RCC 7860 (cell line): ENCODE data around the gene SLC4A1.
"Not testable (repeated sequence)": the region's sequence is repeated elsewhere in the genome, so short reads cannot be mapped to it uniquely, and the experiment has no call there.

Experiments
- DNase-seq: peaks from one replicate; pipeline ENCODE4 v3.0.0-alpha.2; 2015; ENCODE audit warnings: low spot score
- FAIRE-seq: peaks from 2 replicates; lab custom pipeline; 2012; peaks lifted over from hg19 to GRCh38; lab: Jason Lieb, UNC

The SLC4A1 gene

DNA sequence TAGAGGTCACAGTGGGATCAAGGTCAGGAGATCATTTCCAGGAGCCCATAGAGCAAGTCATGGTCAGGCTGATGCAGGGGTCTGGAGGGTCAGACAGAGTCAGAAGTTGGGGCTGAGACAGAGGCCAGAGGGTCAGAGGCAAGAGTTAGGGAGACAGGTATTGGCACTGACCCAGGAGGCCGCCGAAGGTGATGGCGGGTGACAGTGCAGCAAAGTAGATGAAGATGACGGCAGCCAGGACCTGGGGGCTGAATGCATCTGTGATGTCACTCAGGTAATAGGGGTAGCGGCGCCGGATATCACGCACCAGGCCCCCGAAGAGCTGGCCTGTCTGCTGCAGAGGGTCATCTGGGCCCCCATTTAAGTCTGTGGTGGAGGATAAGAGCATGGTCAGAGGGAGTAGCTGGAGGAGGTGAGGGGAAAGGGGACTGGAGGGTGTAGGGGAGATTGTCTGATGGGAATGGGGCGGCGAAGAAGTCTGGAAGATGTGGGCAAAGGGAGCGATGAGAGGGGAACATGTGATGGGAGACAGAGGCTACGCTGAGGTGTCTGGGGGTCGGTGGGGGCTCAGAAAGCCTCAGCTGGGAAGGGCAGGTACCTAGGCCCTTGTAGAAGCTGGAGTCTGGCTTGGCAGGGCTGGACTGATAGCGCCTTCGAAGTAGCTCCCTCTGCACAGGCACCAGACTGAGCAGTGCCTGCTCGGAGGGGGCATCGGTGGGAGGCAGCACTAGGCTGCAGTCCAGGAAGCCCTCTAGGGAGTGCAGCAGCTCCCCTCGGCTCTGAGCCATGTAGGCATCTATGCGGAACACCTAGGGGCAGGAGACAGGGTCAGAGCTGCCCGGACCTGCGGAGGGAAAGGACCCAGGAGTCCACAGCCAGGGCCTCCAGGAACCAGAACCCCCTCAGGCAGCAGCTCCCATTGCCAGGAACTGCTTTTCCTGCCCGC, 9.8 kb downstream of the SLC4A1 start:
- DNase-seq (no peak), FAIRE-seq (no peak)

DNA sequence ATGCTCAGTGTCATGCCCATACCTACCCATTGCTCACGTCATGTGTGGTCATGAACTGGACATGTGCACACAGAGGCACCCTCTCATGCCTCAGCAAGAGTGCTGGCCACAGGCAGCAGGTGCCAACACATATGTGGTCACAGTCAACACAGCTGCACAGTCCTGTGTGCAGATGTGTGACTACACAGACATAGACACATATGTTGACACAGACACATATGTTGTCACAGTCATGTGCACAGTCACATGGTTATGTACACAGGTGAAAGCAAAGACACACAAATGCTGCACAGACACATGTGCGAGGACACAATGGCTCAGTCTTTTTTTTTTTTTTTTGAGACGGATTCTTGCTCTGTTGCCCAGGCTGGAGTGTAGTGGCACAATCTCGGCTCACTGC, 11.3 kb downstream of the SLC4A1 start:
- FAIRE-seq (no peak), DNase-seq (no peak)

GRCh38 chr17:44255915-44256314, 12.0 kb downstream of the SLC4A1 start:
- FAIRE-seq: no peak

GRCh38 chr17:44254361-44255095, 13.4 kb downstream of the SLC4A1 start:
- no peak for FAIRE-seq
- DNase-seq: no peak

More at GRCh38 chr17:44255915-44256314, 12.0 kb downstream of the SLC4A1 start:
- no peak for DNase-seq

GRCh38 chr17:44253006-44253405, 14.9 kb downstream of the SLC4A1 start:
- FAIRE-seq: no peak
- DNase-seq: no peak

DNA sequence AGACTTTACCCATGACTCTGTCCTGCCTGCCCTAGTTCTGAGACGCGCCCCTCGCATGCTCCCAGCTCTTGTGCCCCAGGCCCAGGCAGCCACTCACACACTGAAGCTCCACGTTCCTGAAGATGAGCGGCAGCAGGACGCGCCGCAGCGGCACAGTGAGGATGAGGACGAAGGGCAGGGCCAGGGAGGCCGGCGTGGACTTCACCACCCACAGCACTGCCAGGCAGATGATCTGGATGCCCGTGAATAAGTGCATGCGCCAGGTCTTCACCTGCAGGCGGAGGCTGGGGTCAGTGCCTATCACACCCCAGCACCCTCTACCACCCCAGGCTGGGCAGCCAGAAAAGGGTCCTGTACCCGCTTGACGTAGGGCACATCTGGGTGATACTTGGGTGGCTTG, 16.9 kb downstream of the SLC4A1 start:
- no peak for FAIRE-seq
- no peak for DNase-seq

DNA sequence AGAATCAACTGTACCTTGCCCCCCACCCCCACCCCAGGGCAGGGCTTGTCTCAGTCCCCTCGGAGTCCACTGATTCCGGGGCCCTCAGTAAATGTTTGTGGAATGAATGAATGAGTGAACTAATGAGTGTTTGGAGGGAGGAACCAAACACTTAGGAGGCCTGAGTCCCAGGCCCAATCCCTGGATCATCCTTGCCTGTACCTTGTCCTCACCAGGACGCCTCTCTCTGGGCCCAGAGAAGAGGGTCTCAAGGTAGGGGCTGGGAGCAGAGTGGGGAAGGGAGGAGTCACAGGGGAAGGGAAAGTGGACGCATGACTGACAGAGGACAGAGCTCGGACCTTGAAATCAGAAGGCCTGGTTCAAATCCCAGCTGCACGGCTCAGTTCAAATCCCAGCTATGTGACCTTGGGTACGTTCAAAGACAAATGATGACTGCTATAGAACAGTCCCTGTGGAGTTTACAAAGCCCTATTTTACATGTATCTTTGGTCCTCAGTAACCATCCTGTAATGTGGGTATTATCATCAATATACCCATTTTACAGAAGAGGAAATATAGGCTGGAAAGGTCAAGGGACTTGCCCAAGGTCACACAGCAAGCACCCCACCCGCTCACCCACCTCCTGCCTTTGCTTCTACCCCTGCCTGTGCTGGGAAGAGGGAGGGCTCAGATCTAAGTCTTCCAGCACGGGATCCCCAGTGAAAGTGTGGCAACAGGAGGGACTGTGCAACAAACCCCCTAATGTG, 18.3 kb downstream of the SLC4A1 start:
- no peak for FAIRE-seq
- no peak for DNase-seq

DNA sequence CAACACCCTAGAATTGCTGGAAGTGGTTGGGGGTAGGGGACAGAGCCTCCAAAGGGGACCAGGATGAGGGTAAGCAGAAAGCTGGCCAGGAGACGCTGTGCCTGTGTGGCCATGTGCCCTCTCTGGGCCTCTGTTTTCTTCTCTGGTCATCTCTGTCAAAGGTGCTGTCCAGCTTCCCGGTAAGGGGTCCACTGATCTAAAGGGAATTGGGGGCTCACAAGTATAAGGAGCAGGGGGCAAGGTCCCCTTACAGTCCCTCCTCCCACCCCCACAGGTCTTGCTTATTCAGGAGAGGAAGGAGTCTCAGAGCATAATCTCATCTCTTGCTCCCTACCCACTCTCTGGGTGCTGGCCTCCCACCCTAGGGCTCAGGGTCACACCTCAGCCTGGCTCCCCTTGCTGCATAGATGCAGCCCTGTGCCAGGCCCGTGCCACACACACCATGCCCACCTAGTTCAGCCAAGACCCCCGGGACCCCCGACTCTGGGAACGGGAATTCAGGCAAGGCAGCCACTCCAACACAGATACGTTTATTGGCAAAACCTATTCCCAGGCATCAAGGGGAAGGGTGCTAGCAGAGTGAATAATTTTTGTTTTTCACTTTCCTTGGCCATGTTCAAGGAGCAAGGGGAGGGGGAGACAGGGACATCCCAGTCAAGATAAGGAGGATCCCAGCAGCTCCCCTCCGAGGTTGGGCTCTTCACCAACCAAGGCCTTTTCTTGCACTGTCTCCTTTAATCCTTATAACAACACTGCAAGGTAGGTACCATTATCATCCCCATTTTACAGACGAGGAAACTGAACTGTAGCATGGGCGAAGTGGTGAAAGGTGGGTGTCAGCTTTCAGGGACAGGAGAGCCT, 19.8 kb downstream of the SLC4A1 start:
- FAIRE-seq (no peak), DNase-seq (no peak)

- DNase-seq (no peak), FAIRE-seq (no peak)
These were observed 20.5 kb downstream of the SLC4A1 start for GRCh38 chr17:44247440-44247841.

DNA sequence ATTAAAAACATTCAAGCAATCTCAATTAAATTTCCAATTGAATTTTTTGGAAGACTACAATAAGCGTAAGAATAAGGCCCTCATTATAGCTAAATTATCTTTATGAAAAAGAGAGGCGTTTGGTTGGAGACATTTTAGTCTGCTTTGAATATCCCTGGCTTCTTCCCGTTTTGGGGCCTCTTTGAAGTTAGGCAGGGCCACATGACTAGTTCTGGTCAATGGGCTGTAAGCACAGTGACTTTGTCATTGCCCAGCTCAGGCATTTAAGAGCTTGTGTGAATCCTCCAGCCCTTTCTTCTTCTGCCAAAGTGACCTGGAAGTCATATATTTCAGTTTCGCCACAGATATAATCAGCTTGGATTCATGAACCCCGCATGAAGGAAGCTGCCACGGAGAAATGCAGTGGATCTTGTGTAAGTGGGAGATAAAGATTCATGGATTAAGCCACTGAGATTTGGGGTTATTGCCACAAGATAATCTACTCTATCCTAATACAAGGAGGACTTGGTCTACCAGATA, 26.8 kb downstream of the SLC4A1 start:
- FAIRE-seq: no peak
- no peak for DNase-seq

- not testable (repeated sequence) for FAIRE-seq, DNase-seq
These were observed 30.0 kb downstream of the SLC4A1 start for GRCh38 chr17:44237886-44238285.

- DNase-seq (no peak), FAIRE-seq (no peak)
These were observed 31.4 kb downstream of the SLC4A1 start for GRCh38 chr17:44236444-44236991.

- DNase-seq: peak; percentile 97
- FAIRE-seq: peak; percentile 95
These were observed 32.4 kb downstream of the SLC4A1 start for GRCh38 chr17:44235583-44235936.

- no peak for DNase-seq
- no peak for FAIRE-seq
These were observed 34.4 kb downstream of the SLC4A1 start for GRCh38 chr17:44233582-44233981.

DNA sequence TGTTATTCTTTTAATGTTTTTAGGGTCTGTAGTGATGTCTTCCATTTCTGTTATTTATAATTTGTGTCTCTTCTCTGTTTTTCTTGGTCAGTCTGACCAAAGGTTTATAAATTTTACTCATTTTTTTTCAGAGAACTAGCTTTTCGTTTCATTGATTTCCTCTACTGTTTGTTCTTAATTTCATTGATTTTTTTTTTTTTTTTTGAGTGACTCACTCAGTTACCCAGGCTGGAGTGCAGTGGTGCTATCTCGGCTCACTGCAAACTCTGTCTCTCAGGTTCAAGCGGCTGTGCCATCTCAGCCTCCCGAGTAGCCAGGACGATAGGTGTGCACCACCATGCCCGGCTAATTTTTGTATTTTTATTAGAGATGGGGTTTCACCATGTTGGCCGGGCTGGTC, 35.9 kb downstream of the SLC4A1 start:
- DNase-seq: no peak

GRCh38 chr17:44230140-44230539, 37.8 kb downstream of the SLC4A1 start:
- FAIRE-seq (no peak), DNase-seq (no peak)

More for the DNA sequence above, 35.9 kb downstream of the SLC4A1 start:
- no peak for FAIRE-seq

GRCh38 chr17:44229090-44229489, 38.8 kb downstream of the SLC4A1 start:
- no peak for FAIRE-seq
- DNase-seq: peak; percentile 6

DNA sequence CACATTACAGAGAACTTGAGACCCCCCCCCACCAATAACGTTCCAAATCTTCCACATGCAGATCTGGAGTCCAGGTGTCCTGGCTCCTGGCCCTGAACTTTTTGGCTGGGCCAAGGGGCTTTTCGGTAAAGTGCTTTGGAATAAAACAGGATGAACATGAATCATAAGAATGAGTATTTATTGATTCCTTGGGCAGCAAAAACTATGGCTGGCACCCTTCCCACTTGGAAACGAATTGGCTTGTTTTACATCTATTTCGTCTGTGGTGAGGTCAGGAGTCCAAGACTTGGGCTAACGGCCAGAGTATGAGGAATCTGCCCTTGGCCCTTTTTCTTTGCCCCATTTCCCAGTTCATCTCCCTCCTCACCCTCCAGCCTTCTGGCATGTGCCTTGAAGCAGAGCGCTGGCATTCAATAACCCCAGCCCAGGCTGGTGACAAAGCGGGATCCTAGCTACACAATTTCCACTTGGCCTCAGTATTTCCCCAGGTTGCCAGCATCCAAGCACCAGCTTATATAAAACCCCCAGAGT, 44.3 kb downstream of the SLC4A1 start:
- FAIRE-seq (peak; percentile 66), DNase-seq (peak; percentile 41)

DNA sequence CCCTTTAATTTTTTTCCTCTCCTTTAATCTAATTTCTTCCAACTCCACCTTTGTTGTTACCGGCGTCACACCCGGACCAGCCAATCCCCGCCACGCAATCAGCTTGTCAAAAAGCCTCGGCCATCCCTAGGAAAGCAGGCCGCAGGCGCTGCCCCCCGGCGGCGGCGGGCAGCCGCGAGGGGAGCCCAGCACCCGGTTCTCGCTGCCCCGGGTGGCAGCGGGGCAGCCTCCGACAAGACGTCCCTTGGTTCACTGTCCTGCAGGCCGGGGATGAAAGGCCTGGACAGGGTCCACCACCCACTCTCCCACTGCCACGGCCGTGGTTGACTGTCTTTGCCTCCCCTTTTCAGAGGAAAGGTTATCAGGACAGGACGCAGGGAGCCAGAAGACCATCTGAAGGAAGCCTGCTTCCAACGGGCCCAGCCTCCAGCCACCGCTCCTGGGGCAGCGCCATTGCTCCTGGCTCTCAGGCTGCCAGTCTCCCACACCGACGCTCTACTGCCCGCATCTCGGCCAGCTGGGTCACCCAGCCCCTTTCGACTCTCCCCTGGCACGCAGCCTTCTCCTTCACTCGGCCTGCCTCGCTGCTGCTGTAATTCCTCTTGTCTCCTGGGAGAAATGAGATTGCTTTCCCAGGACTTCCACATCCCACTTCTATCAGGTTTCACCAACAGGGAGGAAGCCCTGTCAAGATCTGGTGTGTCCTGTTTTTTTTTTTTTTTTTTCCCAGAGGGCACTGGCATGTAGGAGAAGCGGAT, 45.6 kb downstream of the SLC4A1 start:
- DNase-seq (peak; percentile 61), FAIRE-seq (no peak)
